Motor neuron (in vitro differentiated cells): Measurements from ENCODE around the gene IGF2BP2. TPM values are rescaled to one million over a fixed set of nuclear protein-coding genes. Genes with fewer than 3 reads are reported as not detected.

Experiments
- ATAC-seq, 8 experiments: fragments of 200-7000 bp; cut with Tn5 transposase; replicated peaks in 6 of 8; 2 replicates each; pipeline ENCODE4 v1.8.0; 2021; ENCODE audit warnings: mild to moderate bottlenecking in 8 of 8, moderate library complexity in 8 of 8
- H3K27ac ChIP-seq, 2 donors: fragments of 250-450 bp; sonication (Bioruptor Pico); 2 replicates each; pipeline ENCODE4 v1.9.0; 2021; ENCODE audit warnings: antibody characterized with exemption in 2 of 2, mild to moderate bottlenecking in 2 of 2, moderate library complexity in 1 of 2
- H3K4me1 ChIP-seq, 2 donors: fragments of 250-450 bp; sonication (Bioruptor Pico); replicated peaks in 1 of 2; 2 replicates each; pipeline ENCODE4 v1.6.1; 2021; ENCODE audit warnings: antibody characterized with exemption in 2 of 2, mild to moderate bottlenecking in 2 of 2, moderate library complexity in 1 of 2
- H3K4me3 ChIP-seq, 5 donors: fragments of 250-450 bp; sonication (Bioruptor Pico); 2 replicates each; pipeline ENCODE4 v1.9.0; 2021; ENCODE audit warnings: antibody characterized with exemption in 5 of 5, mild to moderate bottlenecking in 5 of 5, moderate library complexity in 4 of 5
- WGBS, 10 experiments: fragments of 450-650 bp; shearing (Covaris generic); methylation state at CpG; one replicate each; pipeline ENCODE4 v1.0.0; 2022; 5-methylcytosine and 5-hydroxymethylcytosine counted together
- in situ Hi-C, 9 experiments: fragments of 400-800 bp; cut with MboI; loops; one replicate each; pipeline ENCODE4 v1.15.0; 2021; ENCODE audit warnings: low sequenced_read_pairs in 9 of 9, low pct_unique_long_range_greater_than_20kb in 2 of 9; ENCODE audit not compliant: unreplicated experiment in 9 of 9
- total RNA-seq, 8 experiments: library from RNA; unstranded; fragments of 300-600 nt; gene quantifications; 2 replicates each; pipeline versions ENCODE4 v1.2.3 to v1.2.4, GENCODE V29; 2022

IGF2BP2 gene
- total RNA-seq, 8 experiments from 2014 or later, result 25.9 to 78.2 (median 48.3) TPM

GRCh38 chr3:185830018-185830797 is 5.4 kb upstream of the IGF2BP2 start:
- in situ Hi-C loops, result no loop called here
- H3K27ac ChIP-seq, result no peak overlapping the region
- H3K4me1 ChIP-seq, result peaks cover 6% of the 10 kb centered on the region in 2 donors
- ATAC-seq, result peak in 1 of 8 experiments; percentile 9
- 30 to 100% (median 87%) methylated on average over 1 to 5 of the region's 5 CpGs for WGBS, 10 experiments
- H3K4me3 ChIP-seq, result no peak overlapping the region

- no peak overlapping the region for H3K4me3 ChIP-seq
- in situ Hi-C loops, result no loop called here
- no peak for ATAC-seq
- 80 to 100% (median 95%) methylated on average over 1 to 3 of the region's 3 CpGs; no CpG with 5 or more reads in 2 of the 10 experiments for WGBS, 10 experiments
- no peak overlapping the region for H3K27ac ChIP-seq
- peaks cover 6% of the 10 kb centered on the region in 2 donors for H3K4me1 ChIP-seq
Observed at GRCh38 chr3:185828755-185829154, 3.9 kb upstream of the IGF2BP2 start.

- WGBS, 10 experiments, result 70 to 100% (median 94%) methylated on average over 1 to 10 of the region's 10 CpGs; no CpG with 5 or more reads in 2 of the 10 experiments
- in situ Hi-C loops, result no loop called here
- H3K4me3 ChIP-seq, result no peak overlapping the region
Observed at GRCh38 chr3:185827595-185828344, 2.9 kb upstream of the IGF2BP2 start.

GRCh38 chr3:185825639-185826481 is 1.0 kb upstream of the IGF2BP2 start:
- ATAC-seq, result peak; percentile 4 to 49 (median 24)
- H3K4me1 ChIP-seq, result peaks cover 6 to 16% of the 10 kb centered on the region in 2 donors
- peak overlapping the region; percentile 84 to 99 (median 93) for H3K4me3 ChIP-seq
- H3K27ac ChIP-seq, result peak overlapping the region; percentile 98
- in situ Hi-C loops, result no loop called here
- WGBS, 10 experiments, result 2 to 23% (median 8%) methylated on average over 2 to 19 of the region's 90 CpGs; no CpG with 5 or more reads in 5 of the 10 experiments

More at GRCh38 chr3:185827595-185828344, 2.9 kb upstream of the IGF2BP2 start:
- H3K4me1 ChIP-seq, result peaks cover 6% of the 10 kb centered on the region in 2 donors
- no peak overlapping the region for H3K27ac ChIP-seq
- no peak for ATAC-seq

GRCh38 chr3:185824051-185825005 is 514 bp downstream of the IGF2BP2 start:
- in situ Hi-C loops, result no loop called here
- peak overlapping the region; percentile 84 to 99 (median 93) for H3K4me3 ChIP-seq
- peak; percentile 8 to 48 (median 40) for ATAC-seq
- H3K4me1 ChIP-seq, result peaks cover 6 to 31% of the 10 kb centered on the region in 2 donors
- peak overlapping the region; percentile 98 for H3K27ac ChIP-seq
- WGBS, 10 experiments, result 0% methylated on average over 1 to 5 of the region's 89 CpGs; no CpG with 5 or more reads in 7 of the 10 experiments

GRCh38 chr3:185823078-185824044 is 1.5 kb downstream of the IGF2BP2 start:
- Histone ChIP-seq H3K4me1 (peaks cover 7 to 32% of the 10 kb centered on the region in 2 donors), H3K27ac (peak overlapping the region; percentile 98), H3K4me3 (peak overlapping the region; percentile 84 to 99 (median 93))
- ATAC-seq, result peak; percentile 5 to 36 (median 23)
- in situ Hi-C loops, result no loop called here
- WGBS, 10 experiments, result 0 to 7% (median 2%) methylated on average over 3 to 21 of the region's 84 CpGs; no CpG with 5 or more reads in 1 of the 10 experiments

GRCh38 chr3:185822221-185823000 is 2.4 kb downstream of the IGF2BP2 start:
- ATAC-seq, result no peak
- H3K4me3 ChIP-seq, result peak overlapping the region; percentile 84 to 99 (median 93)
- peaks cover 12 to 33% of the 10 kb centered on the region in 2 donors for H3K4me1 ChIP-seq
- WGBS, 10 experiments, result 0 to 48% (median 12%) methylated on average over 3 to 6 of the region's 9 CpGs
- no peak overlapping the region for H3K27ac ChIP-seq
- in situ Hi-C loops, result no loop called here

- peak in 4 of 8 experiments; percentile 3 to 14 (median 6) for ATAC-seq
- peaks cover 9 to 31% of the 10 kb centered on the region in 2 donors for H3K4me1 ChIP-seq
- in situ Hi-C loops, result no loop called here
- WGBS, 10 experiments, result 7 to 38% (median 23%) methylated on average over 2 to 6 of the region's 6 CpGs
- no peak overlapping the region for H3K27ac ChIP-seq
- peak overlapping the region; percentile 19 to 92 (median 22) for H3K4me3 ChIP-seq
Observed at GRCh38 chr3:185820973-185821758, 3.7 kb downstream of the IGF2BP2 start.

- in situ Hi-C loops, result no loop called here
- H3K27ac ChIP-seq, result no peak overlapping the region
- no peak for ATAC-seq
- peaks cover 13 to 45% of the 10 kb centered on the region in 2 donors for H3K4me1 ChIP-seq
- no peak overlapping the region for H3K4me3 ChIP-seq
Observed at GRCh38 chr3:185818267-185818875, 6.5 kb downstream of the IGF2BP2 start.
